Activated T-cell treated with anti-CD3 and anti-CD28 coated beads, Interleukin-2, amount 50 U/mL, for 48 hours (primary cell): ENCODE measurements around the gene IGSF9.
"Not testable (repeated sequence)": the region's sequence is repeated elsewhere in the genome, so short reads cannot be mapped to it uniquely, and the experiment has no call there.

Experiments used
- DNase-seq, 2 experiments: peaks; one replicate each; pipeline ENCODE4 v3.0.0-alpha.2; 2020

The IGSF9 gene

DNA sequence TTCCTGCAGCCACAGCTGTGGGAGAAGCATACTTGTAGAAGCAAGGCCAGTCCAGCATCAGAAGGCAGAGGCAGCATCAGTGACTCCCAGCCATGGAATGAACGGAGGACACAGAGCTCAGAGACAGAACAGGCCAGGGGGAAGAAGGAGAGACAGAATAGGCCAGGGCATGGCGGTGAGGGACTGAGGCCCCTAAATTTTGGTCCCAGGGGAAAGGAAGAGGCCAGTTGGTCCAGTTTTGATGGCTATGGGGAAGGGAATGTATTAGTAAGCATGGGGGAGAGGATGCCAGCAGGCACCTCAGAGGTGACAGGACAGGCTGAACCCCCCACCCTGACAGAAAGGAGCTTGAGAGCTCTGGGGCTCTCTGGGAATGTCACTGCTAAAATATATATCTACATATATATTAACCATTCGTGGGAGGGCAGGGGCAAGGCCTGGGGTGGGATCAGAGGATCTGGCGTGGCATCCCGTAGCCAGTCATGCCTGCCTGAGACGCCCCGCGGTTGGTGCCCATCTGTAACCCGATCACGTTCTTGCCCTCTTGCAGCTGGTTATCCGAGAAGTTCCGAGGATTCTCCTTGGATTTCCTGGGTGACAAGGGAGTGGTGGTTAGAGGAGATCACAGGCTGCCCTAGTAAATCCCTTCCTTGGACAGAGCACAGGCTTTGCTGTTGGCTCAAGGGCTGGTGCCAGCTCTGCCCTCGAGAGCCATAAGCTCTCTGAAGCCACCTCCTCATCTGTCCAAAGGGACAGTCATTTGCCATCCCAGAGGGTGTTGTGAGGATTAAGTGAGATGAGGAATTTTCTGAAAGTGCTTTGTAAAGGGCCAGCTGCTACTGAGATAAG is 26.8 kb downstream of the IGSF9 start:
- DNase-seq, result no peak

DNA sequence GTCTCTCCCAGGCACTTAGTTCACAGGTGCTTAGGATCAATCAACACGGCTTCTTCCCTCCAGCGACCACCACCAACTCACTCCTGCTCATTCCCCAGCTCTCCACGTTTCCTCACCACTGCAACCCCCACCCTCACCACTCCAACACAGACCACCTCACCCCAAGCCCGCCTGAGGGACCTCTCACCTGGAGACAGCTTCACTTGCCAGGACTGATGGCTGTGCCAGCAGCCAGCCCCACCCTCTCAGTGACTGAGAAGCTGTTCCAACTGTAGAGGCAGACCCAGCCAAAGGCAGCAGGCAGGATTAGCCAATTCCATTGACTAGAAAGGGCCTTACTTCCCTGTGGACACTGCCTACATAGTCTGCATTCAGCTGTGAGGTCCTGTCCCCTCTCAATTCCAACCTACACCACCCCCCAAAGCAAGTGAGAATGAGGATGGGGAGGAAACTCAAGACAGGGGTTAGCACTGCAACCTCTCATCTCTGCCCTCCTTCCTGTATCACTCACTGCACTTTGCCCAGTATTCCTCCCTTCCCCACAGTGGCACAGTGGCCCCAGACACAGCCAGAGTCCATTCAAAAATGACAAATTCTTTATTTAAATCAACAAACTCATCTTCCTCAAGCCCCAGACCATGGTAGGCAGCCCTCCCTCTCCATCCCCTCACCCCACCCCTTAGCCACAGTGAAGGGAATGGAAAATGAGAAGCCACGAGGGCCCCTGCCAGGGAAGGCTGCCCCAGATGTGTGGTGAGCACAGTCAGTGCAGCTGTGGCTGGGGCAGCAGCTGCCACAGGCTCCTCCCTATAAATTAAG is 27.7 kb downstream of the IGSF9 start:
- no peak for DNase-seq

DNA sequence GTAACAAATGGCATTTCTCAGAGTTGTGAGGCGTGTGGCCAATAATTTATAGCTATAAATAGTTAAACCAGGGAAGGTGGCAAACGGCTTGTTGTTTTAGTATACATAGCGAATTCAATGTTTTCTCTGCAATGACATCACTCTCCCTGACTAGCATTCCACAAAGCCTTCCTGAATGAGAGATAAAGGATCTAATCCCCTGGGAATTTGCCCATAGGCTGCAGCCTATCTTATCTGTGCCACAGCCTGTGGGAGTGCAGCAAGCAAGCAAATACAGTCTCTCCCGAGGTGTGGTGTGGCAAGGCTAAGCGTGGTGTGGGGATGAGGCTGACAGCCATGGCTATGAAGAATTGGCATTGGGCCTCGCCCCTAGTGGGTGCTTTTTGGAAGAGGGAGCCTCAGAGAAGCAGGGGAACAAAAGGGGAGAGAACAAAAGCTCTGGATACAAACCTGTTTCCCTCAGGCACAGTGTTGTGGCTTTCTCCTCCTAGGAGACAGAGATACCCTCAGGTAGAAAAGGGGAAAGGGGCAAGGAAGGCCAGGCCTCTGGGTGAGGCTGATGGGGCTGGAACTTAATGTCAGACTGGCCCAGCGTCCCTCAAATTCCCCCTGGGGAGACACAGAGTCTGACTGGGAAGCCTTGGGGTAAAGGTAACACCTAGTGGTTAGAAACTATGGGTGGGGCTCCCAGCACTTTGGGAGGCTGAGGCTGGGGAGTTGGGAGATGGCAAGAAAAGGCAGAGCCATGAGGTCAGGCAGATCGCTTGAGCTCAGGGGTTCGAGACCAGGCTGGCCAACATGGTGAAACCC is 29.0 kb downstream of the IGSF9 start:
- no peak for DNase-seq

DNA sequence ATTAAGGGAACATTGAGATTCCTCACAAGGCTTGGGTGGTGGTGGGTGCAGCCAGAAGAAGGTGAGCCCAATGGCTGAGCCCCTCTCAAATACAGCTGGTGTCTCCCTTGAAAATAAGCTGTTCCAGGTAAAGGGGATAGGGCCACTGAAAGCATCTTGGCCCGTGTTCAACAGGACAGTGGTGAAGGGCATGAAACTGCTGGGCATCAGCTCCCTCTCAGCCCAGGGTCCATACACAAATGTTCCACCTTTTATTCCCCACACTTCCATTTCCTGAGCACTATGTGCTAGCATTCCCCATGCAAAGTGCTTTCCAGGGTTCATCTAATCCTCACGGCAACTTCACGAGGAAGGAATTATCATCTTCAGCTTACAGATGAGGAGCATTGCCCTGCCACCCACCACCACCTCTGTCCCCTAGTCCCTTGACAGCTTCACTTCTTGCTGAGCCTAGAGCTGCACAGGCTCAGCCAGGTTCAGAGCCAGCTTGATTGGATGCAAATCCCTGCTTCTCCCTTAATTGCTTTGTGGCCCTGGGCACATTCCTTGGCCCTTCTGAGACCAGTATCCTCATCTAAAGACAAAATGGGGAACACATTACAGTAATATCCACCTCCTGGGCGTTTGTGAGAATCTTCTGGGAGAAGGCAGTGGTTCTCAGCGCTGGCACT is 29.7 kb downstream of the IGSF9 start:
- DNase-seq, result no peak

DNA sequence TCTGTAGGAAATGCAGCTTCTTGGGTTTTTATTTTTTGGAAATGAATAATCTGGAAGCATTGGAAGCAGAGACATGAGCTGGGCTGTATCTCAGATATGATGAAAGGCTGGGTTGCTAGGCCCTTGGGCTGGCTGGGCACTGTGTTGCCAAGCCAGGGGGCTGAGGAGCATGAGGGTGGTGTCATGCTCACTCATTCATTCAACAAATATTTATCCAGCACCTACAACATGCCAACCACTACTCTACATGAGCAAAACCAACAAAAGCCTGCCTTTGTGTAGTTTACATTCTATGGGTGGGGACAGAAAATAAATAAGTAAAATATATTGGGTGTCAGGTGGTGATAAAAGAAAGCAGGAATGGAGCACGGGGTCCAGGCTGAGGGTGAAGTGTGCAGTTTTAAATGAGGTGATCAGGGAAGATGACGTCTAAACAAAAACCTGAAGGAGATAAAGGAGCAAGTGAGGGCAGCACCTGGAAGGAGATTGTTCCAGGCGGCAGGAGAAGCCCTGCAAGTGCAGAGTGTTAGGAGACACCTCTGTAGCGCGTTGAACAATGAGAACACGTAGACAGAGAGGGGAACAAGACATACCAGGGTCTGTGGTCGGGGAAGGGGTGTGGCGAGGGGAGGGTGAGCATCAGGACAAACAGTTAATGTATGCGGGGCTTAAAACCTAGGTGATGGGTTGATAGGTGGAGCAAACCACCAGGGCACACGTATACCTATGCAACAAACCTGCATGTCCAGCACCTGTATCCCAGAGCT is 31.0 kb downstream of the IGSF9 start:
- DNase-seq, result no peak

DNA sequence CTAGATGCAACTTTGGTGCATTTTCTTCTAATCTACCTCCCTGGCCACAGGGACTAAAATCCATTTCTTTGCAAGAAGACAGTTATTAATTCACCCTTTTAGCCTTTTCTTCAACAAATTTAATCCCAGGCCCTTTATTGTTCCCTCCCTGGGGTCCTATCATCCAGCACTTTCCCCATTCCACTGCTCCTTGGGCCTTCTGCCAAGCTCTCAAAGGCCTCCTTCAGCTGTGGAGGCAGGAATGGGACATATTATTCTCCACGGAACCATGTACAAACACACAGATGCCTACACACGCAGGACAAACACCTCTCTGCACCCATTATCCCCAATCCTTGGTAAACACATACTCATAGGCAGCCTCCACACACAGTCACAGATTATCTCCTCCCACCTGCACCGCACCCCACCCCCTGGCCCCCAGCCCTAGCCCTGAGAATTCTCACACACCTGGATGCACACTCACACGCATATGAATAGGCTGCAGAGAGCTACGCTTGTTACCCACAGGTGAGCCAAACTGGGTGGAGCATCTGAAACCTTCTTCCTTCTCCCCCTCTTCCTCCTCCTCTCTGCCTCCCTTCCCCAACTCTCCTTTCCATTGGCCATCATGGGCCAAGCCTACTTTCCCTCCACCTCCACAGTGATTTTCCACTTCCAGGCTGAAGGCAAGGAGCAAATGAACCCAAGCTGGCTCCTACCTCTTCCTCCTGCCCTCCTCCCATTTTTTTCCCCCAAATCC is 31.8 kb downstream of the IGSF9 start:
- DNase-seq, result no peak

DNA sequence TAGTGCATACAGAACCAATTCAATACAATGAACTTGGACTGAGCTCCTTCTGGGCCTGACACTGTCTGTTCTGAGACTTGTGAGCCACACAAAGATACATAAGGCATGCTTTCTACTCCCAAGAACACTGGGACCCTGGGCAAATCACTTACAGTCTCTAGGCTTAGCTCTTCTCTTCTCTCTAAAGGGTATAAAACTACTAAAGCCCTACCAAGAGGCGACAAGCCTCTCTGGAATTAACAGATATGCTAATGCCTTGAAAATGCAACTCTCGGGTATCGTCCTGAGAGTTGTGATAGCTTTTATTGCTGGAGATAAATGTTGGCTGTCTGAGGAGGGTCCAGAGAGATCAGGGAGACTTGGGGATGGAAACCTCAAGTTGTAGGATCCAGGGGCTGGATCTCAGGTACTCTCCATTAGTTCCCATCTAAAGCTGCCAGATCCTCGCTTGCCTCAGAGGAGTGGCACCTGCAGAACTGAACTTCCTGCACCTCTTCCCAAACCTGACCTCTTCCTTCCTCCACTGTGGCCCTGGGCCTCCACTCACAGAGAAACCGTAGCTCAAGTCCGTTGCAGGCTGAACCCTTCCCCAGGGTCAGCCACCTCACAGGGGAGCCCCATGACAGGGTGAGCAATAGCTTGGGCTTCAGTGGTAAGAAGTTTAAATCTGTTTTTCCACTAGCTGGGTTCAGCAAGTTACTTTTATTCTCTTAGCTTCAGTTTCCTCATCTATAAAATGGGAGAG is 33.9 kb downstream of the IGSF9 start:
- DNase-seq, result peak in 1 of 2 experiments; percentile 33

DNA sequence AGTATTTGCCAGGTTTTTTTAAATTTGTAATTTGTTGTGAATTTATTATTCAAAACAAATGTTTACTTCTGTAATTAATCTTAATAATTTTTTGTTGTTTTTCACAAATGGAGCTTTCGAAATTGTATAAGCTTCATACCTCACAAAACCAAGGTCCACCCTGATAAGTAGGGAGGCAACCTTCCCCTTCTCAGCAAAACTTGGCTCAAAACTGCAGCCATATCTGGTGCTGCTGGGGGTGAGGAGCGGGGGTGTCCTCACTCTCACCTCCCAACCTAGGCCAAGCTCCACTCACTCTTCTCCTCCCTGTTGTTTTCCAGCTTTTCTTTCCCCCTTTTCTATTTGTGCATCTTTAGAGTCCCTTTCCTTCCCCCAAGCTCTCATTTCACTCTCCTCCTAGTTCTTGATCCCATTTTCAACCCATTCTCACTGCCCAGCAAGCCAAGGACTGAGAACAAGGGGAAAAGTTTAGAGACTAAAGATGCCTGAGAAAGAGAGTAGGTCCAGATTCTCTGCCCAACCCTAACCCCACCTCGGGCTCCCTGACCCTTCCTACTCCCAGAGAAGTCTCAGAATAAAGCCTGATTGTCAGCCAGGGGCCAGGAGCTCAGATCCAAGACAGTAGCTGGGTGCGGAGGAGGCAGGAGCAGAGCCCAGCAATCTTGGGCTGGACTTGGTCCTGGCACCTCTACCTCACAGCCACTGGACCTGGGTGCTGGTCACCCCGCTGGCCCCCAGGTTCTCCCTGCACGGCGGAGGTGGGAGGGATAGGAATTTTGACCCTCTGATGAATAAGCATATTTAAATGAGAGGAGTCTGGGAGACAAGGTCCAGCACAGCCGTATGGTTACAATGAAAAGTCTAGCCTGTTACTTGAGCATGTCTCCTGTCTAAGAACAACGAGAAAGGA is 37.1 kb downstream of the IGSF9 start:
- no peak for DNase-seq

DNA sequence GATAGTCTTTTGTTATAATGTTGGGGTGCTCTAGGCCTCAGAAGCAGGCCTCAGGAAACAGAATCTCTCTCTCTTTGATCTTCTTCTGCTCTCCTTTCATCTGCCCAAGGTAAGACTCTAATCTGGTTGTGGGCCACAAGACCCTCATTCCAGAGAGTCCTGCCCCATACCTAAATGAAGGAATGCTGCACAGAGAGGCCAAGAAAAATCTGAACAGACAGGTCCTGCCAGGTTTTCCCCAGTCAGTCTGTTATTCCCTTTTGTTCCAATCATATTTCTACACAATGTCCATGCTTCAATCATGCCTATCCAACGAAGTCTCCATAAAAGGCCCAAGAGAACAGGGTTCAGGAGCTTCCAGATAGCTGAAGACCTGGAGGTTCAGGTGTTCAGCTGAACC is 38.5 kb downstream of the IGSF9 start:
- DNase-seq, result no peak

DNA sequence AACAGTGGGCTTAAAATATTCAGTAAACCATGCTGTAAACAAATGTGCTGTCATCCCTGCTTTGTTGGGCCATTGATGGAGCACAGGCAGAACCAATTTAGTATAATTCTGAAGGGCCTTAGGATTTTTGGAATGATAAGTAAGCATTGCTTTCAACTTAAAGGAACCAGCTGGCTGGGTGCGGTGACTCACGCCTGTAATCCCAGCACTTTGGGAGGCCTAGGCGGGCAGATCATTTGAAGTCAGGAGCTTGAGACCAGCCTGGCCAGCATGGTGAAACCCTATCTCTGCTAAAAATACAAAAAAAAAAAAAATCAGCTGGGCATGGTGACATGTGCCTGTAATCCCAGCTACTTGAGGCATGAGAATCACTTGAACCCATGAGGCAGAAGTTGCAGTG is 41.4 kb downstream of the IGSF9 start:
- not testable (repeated sequence) for DNase-seq

DNA sequence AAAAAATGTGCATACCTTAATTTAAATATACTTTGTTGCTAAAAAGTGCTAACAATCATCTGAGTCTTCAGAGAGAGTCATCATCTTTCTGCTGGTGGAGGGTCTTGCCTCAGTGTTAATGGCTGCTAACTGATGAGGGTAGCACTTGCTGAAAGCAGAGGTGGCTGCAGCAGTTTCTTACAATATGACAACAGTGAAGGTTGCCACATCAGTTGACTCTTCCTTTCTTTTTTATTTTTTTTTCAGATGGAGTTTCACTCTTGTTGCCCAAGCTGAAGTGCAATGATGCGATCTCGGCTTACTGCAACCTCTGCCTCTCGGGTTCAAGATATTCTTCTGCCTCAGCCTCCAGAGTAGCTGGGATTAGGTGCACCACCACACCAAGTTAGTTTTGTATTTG is 42.9 kb downstream of the IGSF9 start:
- DNase-seq, result no peak

DNA sequence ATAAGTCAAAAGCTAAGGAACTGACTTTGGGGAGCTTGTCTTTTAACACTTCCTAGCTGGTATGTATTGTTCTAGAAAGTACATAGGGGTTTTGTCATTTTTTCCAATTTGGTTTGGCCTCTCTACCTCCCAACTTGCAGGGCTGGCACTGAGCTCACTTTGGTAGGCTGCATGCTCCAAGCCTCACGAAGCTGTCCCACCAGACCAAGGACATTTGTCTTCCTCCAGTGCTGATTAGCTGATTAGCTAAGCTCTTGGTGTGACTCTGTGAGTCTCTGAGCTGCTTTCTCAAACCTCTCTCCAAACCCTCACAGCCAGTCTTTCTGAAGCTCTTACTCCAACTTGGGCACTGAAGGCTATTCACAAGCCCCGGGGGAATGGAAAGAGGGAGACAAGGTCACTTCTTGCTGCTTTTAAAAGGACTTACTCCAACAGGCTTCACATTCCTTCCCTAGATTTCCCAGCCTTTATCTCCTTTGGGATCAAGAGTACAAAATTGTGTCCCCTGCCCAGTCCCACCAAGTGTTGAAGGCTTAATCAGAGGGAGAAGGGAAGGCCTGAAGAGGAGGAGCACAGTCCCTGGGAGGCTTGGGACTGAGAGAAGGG is 44.6 kb downstream of the IGSF9 start:
- no peak for DNase-seq

DNA sequence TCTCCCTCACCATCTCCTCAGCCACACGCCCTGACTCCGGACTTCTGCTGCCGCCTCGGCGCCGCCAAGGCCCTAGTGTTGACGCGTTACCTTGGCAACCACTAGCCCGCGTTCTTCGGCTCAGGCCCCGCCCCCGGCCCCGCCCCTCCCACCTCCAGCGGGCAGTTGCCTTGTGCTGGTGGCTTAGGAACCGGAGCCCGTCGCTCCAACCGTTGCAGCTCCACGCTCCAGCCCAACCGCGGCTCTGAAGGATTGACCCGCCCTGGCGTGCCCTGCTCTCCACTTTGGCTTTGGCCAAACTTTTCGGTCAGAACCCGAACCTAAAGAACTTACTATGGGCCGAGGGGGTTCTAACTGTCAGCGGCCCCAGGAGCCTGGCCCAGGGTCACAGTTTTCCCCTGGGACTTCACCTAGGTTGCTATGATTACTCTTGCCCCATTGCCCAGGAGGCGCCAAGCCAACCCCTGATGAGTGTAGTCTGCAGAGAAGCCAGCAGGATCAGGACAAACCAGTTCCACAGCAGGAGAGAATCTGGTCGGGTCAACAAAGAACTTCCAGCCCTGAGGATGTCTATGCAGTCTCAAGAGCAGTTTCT is 45.2 kb downstream of the IGSF9 start, which contains the start of gene CFAP45:
TSS of gene CFAP45 (minus strand) at position 80 of the 595 bp plus-strand sequence. CDS start at position 13, 67 bp downstream.
- DNase-seq, result no peak

DNA sequence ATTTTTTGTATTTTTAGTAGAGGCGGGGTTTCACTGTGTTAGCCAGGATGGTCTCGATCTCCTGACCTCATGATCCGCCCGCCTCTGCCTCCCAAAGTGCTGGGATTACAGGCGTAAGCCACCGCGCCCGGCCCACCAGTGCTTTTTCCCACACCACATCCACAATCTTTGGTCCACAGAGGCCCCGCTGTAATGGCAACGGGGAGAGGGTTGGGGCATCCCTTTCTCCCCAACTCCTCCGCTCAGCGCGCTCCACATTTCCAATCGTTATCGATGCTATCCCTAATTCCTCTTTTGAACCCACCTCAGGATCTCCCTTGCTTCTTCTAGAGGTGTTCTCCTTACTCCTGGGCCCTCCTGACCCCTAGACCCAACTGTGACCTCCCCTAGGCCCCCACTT is 45.8 kb downstream of the IGSF9 start:
- DNase-seq, result not testable (repeated sequence)

DNA sequence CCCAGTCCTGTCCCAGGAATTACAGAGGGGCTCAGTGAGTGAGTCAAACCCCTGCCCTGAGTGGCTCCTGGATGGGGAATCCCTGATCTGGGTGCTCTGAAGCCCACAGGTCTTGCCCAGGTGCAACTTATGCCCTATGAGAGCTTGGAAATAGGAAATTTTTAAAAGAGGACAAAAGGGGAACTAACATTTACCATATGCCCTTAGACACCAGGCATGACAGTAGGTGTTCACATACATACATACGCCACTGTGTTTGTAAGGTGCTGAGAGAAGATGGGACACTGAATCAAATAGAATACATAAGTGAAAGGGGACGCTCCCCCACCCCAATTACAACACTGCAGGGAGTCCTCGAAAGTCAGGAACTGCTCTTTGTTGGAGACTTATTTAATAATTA is 46.9 kb downstream of the IGSF9 start:
- DNase-seq, result no peak

DNA sequence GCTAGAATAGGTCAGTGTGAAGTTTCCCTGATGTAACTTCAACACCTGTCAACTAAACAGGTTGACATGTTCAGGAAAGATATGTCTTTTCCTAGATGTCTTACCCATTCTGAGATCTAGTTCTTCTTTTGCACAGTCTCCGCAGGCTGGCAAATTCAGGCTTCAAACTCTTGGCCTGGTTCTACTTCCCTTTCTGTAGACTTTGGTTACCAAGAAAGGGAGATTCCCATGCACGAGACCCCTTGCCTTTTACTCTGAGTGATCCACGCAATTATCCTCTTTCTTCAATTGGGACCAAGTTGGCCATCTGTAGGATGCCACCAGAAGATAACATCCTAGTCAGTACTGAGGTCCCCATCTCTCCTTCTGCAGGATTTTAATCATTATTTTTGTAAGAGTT is 47.5 kb downstream of the IGSF9 start:
- no peak for DNase-seq

DNA sequence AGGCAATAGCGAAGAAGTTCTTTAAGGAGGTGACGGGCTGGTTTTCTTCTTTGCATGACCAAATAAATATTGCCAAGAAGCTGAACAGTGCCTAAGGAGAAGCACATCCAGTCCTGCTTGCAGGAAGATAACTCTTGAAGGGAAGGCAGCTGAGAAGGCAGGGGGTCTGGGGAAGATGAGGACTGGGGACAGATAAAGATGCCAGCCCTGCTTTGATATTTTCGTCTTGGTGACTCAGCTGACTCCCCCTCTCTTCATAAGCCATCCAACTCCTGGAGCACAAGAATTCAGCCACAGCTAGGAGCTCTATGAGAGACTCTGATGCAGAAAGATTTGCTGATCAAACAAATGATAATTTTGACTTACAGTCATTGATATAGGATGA is 48.9 kb downstream of the IGSF9 start:
- no peak for DNase-seq

DNA sequence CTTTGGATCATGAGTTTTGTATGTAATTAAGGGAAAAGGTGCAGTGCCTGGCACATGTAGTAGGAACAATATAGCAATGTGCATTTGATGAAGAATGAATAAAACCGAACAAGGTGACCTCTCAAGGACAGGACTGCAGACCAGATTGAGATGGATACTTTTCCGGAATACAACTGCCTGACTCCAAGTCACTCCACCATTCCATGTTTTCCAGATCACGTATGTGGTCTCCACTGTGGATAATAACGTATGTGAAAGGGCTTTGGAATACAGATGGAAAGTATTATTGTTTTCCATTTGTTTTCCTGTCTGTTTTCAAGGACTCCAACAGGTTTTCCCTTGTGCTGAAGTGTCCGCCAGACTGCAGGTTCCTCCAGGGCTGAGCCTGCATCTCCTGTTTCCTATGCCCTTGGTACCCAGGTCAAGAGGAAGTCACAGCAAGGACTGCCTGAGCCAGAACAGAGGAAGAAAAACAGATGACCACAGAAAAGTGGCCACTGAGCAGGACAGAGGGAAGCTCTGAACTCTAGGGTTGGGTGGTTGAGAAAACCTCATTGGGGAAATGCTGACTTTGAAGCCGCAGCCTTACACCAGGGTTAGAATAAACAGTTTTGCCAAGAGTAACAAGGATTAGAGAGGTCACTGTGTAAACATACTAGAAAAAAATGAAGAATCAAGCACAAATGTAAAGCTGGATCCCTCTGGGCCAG is 49.4 kb downstream of the IGSF9 start:
- DNase-seq, result no peak
